Stimulated activated CD8-positive, alpha-beta memory T cell treated with anti-CD3 and anti-CD28 coated beads, Interleukin-2, amount 100 ng/mL, for 1 hour (primary cell): ENCODE measurements around the gene SETD7.

Experiments
- DNase-seq, 2 donors: peaks; one replicate each; pipeline ENCODE4 v3.0.0-alpha.2; 2020; ENCODE audit warnings: low read depth in 2 of 2

Gene SETD7

GRCh38 chr4:139509727-139510410 is 46.1 kb downstream of the SETD7 start:
- DNase-seq, result no peak

GRCh38 chr4:139508581-139509237 is 47.3 kb downstream of the SETD7 start:
- no peak for DNase-seq

GRCh38 chr4:139506774-139507173 is 49.2 kb downstream of the SETD7 start:
- no peak for DNase-seq

GRCh38 chr4:139503622-139504166 is 52.3 kb downstream of the SETD7 start:
- no peak for DNase-seq

- DNase-seq, result no peak
These were observed 53.8 kb downstream of the SETD7 start for GRCh38 chr4:139501927-139502899.

GRCh38 chr4:139501527-139501926 is 54.5 kb downstream of the SETD7 start:
- no peak for DNase-seq

GRCh38 chr4:139501117-139501516 is 54.9 kb downstream of the SETD7 start:
- no peak for DNase-seq

GRCh38 chr4:139499186-139499585 is 56.8 kb downstream of the SETD7 start:
- no peak for DNase-seq

- DNase-seq, result no peak
These were observed 62.8 kb downstream of the SETD7 start for GRCh38 chr4:139493176-139493575.

GRCh38 chr4:139492429-139492828 is 63.6 kb downstream of the SETD7 start:
- no peak for DNase-seq

- no peak for DNase-seq
These were observed 66.4 kb downstream of the SETD7 start for GRCh38 chr4:139489638-139490037.

GRCh38 chr4:139488442-139488841 is 67.6 kb downstream of the SETD7 start:
- no peak for DNase-seq

- no peak for DNase-seq
These were observed 71.2 kb downstream of the SETD7 start for GRCh38 chr4:139484783-139485311.

- no peak for DNase-seq
These were observed 73.0 kb downstream of the SETD7 start for GRCh38 chr4:139483000-139483399.

- no peak for DNase-seq
These were observed 74.6 kb downstream of the SETD7 start for GRCh38 chr4:139481465-139481864.

- no peak for DNase-seq
These were observed 79.7 kb downstream of the SETD7 start for GRCh38 chr4:139476363-139476762.

- no peak for DNase-seq
These were observed 83.2 kb downstream of the SETD7 start for GRCh38 chr4:139472852-139473251.

GRCh38 chr4:139470997-139471665 is 84.9 kb downstream of the SETD7 start:
- no peak for DNase-seq

- DNase-seq, result no peak
These were observed 85.7 kb downstream of the SETD7 start for GRCh38 chr4:139470295-139470694.

- no peak for DNase-seq
These were observed 86.2 kb downstream of the SETD7 start for GRCh38 chr4:139469869-139470268.

- no peak for DNase-seq
These were observed 86.8 kb downstream of the SETD7 start for GRCh38 chr4:139469216-139469615.
